ENCODE data around the gene KIZ.

DNA sequence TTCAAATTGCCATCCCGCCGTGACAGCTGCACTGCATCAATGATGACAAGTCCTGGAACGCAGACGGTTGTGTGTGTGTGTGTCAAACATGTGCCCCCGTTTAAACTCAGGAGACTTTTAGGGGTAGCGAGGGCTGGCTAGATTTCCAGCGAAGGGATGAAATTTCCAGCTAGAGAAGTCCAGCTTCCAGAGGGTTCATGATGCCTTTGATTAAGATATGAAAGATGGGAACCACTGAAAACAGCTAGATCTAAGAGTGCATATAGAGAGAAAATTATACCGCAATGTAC, 644 bp downstream of the KIZ start:
- TF ChIP-seq, protein P1, sequence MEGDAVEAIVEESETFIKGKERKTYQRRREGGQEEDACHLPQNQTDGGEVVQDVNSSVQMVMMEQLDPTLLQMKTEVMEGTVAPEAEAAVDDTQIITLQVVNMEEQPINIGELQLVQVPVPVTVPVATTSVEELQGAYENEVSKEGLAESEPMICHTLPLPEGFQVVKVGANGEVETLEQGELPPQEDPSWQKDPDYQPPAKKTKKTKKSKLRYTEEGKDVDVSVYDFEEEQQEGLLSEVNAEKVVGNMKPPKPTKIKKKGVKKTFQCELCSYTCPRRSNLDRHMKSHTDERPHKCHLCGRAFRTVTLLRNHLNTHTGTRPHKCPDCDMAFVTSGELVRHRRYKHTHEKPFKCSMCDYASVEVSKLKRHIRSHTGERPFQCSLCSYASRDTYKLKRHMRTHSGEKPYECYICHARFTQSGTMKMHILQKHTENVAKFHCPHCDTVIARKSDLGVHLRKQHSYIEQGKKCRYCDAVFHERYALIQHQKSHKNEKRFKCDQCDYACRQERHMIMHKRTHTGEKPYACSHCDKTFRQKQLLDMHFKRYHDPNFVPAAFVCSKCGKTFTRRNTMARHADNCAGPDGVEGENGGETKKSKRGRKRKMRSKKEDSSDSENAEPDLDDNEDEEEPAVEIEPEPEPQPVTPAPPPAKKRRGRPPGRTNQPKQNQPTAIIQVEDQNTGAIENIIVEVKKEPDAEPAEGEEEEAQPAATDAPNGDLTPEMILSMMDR (conservative IDR thresholded peaks at IDR 0.05; ENCODE audit: low read depth, low read length) = no peak
- no peak for TF ChIP-seq CEBPB (IDR thresholded peaks at IDR 0.05; ENCODE audit: low read depth, low read length)

Measured in IMR-90 (cell line).